ENCODE data around the gene GRB10. TPM values are rescaled to one million over a fixed set of nuclear protein-coding genes. Genes with fewer than 3 reads are reported as not detected.
"Not testable (repeated sequence)": the region's sequence is repeated elsewhere in the genome, so short reads cannot be mapped to it uniquely, and the experiment has no call there.

Gene GRB10
- total and polyA plus RNA-seq, 9 donors, result 10.0 to 93.3 (median 27.8) TPM

- no peaks in the 10 kb centered on the region for H3K9me3 ChIP-seq
- no peak overlapping the region for H3K27ac ChIP-seq
- H3K4me1 ChIP-seq (ENCODE audit: insufficient read depth), result no peaks in the 10 kb centered on the region
- no peak overlapping the region for H3K4me3 ChIP-seq
- no peak for DNase-seq
- intact Hi-C loops (cut with DNase I), result no loop called here
- no peaks in the 10 kb centered on the region for H3K36me3 ChIP-seq
- H3K27me3 ChIP-seq, result no peaks in the 10 kb centered on the region
- TF ChIP-seq POLR2A (IDR thresholded peaks at IDR 0.05) (no peak), EP300 (IDR thresholded peaks at IDR 0.05) (no peak), CTCF (IDR thresholded peaks at IDR 0.05) (no peak)
- WGBS, 3 donors, result 92 to 95% (median 95%) methylated on average over 2 of the region's 2 CpGs
These were observed 193.3 kb downstream of the GRB10 start for GRCh38 chr7:50589364-50589763.

- intact Hi-C loops (cut with DNase I), result no loop called here
These were observed 193.8 kb downstream of the GRB10 start for GRCh38 chr7:50588937-50589336.

GRCh38 chr7:50587737-50588136, 195.0 kb downstream of the GRB10 start:
- no peaks in the 10 kb centered on the region for H3K9me3 ChIP-seq
- 63 to 72% (median 72%) methylated on average over 6 of the region's 6 CpGs for WGBS, 3 donors
- no peak for DNase-seq
- intact Hi-C loops (cut with DNase I), result no loop called here
- H3K4me3 ChIP-seq, result no peak overlapping the region
- H3K4me1 ChIP-seq (ENCODE audit: insufficient read depth), result no peaks in the 10 kb centered on the region
- no peak overlapping the region for H3K27ac ChIP-seq
- H3K27me3 ChIP-seq, result no peaks in the 10 kb centered on the region
- TF ChIP-seq POLR2A (IDR thresholded peaks at IDR 0.05), result no peak
- TF ChIP-seq EP300 (IDR thresholded peaks at IDR 0.05), result no peak
- no peak for TF ChIP-seq CTCF (IDR thresholded peaks at IDR 0.05)
- no peaks in the 10 kb centered on the region for H3K36me3 ChIP-seq

More at GRCh38 chr7:50588937-50589336, 193.8 kb downstream of the GRB10 start:
- H3K4me3 ChIP-seq, result no peak overlapping the region
- 85 to 89% (median 88%) methylated on average over 8 of the region's 8 CpGs for WGBS, 3 donors
- TF ChIP-seq POLR2A (IDR thresholded peaks at IDR 0.05) (no peak), EP300 (IDR thresholded peaks at IDR 0.05) (no peak)
- H3K36me3 ChIP-seq, result no peaks in the 10 kb centered on the region
- H3K4me1 ChIP-seq (ENCODE audit: insufficient read depth), result no peaks in the 10 kb centered on the region
- H3K27me3 ChIP-seq, result no peaks in the 10 kb centered on the region
- H3K9me3 ChIP-seq, result no peaks in the 10 kb centered on the region
- DNase-seq, result no peak
- H3K27ac ChIP-seq, result no peak overlapping the region

GRCh38 chr7:50584793-50585408, 197.8 kb downstream of the GRB10 start:
- Histone ChIP-seq H3K4me3 (no peak overlapping the region), H3K27ac (no peak overlapping the region), H3K4me1 (ENCODE audit: insufficient read depth) (no peaks in the 10 kb centered on the region), H3K36me3 (no peaks in the 10 kb centered on the region), H3K9me3 (no peaks in the 10 kb centered on the region), H3K27me3 (no peaks in the 10 kb centered on the region)
- WGBS, 3 donors, result 91 to 97% (median 96%) methylated on average over 5 of the region's 5 CpGs
- TF ChIP-seq CTCF (IDR thresholded peaks at IDR 0.05), result no peak
- TF ChIP-seq EP300 (IDR thresholded peaks at IDR 0.05), result no peak
- TF ChIP-seq POLR2A (IDR thresholded peaks at IDR 0.05), result no peak
- DNase-seq, result no peak
- intact Hi-C loops (cut with DNase I), result no loop called here

DNA sequence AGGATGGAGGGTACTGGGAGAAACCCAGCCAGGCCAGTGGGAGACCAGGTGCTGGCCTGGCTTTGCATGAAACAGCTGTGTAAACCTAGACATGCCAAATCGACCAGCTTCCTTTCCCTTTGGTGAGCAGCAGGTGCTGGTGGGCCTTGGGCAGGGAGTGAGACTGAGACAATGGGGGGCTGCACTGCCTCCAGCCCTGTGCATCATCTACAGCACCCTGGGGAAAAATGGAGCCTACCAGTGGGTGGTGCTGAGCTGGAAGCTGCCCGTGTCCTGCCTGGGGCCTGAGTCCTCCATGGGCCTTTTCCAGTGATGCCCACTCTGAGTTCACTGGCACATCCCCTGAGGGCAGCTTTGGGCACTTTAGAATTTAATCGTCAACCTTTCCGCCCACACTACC, 198.3 kb downstream of the GRB10 start:
- no peak overlapping the region for H3K4me3 ChIP-seq
- no peak for TF ChIP-seq POLR2A (IDR thresholded peaks at IDR 0.05)
- no peak for TF ChIP-seq CTCF (IDR thresholded peaks at IDR 0.05)
- no peak for TF ChIP-seq EP300 (IDR thresholded peaks at IDR 0.05)
- H3K4me1 ChIP-seq (ENCODE audit: insufficient read depth), result no peaks in the 10 kb centered on the region
- no peaks in the 10 kb centered on the region for H3K9me3 ChIP-seq
- 83 to 93% (median 86%) methylated on average over 4 of the region's 4 CpGs for WGBS, 3 donors
- DNase-seq, result no peak
- H3K36me3 ChIP-seq, result no peaks in the 10 kb centered on the region
- H3K27me3 ChIP-seq, result no peaks in the 10 kb centered on the region
- no peak overlapping the region for H3K27ac ChIP-seq
- intact Hi-C loops (cut with DNase I), result no loop called here

GRCh38 chr7:50583295-50583694, 199.4 kb downstream of the GRB10 start:
- H3K4me1 ChIP-seq (ENCODE audit: insufficient read depth); DNase-seq; H3K36me3 ChIP-seq; H3K9me3 ChIP-seq; intact Hi-C loops (cut with DNase I); H3K4me3 ChIP-seq; H3K27me3 ChIP-seq; H3K27ac ChIP-seq: not testable (repeated sequence)
- WGBS, 3 donors, result 92 to 96% (median 95%) methylated on average over 4 of the region's 4 CpGs

GRCh38 chr7:50582271-50582670, 200.4 kb downstream of the GRB10 start:
- 95 to 98% (median 95%) methylated on average over 4 of the region's 4 CpGs for WGBS, 3 donors
- H3K27me3 ChIP-seq; H3K27ac ChIP-seq; H3K36me3 ChIP-seq; DNase-seq; H3K4me1 ChIP-seq (ENCODE audit: insufficient read depth); H3K9me3 ChIP-seq; H3K4me3 ChIP-seq; intact Hi-C loops (cut with DNase I): not testable (repeated sequence)

GRCh38 chr7:50580666-50581065, 202.0 kb downstream of the GRB10 start:
- DNase-seq; H3K27ac ChIP-seq; H3K36me3 ChIP-seq; H3K4me3 ChIP-seq; H3K27me3 ChIP-seq; H3K4me1 ChIP-seq (ENCODE audit: insufficient read depth); H3K9me3 ChIP-seq; intact Hi-C loops (cut with DNase I): not testable (repeated sequence)
- WGBS, 3 donors, result 87 to 93% (median 90%) methylated on average over 2 of the region's 2 CpGs

Measured in ovary (tissue), 9 donors.